Measurements from ENCODE around the gene JUP.
"Not testable (repeated sequence)": the region's sequence is repeated elsewhere in the genome, so short reads cannot be mapped to it uniquely, and the experiment has no call there.

JUP gene

DNA sequence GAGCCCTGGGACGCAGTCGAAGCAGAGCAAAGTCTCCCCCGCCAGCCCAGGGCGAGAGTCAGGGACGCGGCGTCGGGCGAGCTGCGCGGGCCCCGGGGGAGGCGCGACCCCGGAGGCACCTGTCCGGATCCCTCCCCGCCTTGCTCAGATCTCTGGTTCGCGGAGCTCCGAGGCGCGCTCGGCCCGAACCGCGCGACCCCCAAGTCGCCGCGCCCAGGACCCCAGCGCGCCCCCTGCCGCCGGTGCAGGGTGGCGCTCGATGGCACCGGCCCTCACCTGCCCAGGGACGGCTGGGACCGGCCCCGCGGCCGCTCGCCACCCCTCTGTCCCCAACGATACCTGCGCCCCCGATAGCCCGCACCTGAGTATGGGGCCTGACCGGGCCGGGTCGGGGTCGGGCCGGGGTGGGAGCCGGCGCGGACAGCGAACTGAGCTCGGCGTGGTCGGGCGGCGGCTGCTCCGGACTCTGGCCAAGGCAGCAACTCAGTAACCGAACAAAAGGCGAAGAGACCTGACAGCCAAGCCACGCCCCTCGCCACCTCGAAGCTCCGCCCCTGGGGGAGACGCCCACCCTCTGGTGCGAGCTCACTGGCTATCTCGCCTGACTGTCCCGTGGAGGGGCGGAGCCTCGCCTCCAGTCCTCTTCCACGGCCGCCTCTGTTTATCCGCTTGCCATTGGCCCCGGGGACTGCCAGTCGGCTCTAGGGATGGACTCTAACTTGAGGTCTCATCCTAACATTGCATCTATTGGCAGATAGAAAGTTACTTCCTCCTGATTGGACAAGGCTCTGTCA lies at the start of gene JUP:
Gene JUP, minus strand, starts transcription at position 485 of the 794 bp plus-strand sequence. CDS start 14,857 bp downstream, outside the sequence.
- DNase-seq (ENCODE audit: low read depth), result peak; percentile 87

DNA sequence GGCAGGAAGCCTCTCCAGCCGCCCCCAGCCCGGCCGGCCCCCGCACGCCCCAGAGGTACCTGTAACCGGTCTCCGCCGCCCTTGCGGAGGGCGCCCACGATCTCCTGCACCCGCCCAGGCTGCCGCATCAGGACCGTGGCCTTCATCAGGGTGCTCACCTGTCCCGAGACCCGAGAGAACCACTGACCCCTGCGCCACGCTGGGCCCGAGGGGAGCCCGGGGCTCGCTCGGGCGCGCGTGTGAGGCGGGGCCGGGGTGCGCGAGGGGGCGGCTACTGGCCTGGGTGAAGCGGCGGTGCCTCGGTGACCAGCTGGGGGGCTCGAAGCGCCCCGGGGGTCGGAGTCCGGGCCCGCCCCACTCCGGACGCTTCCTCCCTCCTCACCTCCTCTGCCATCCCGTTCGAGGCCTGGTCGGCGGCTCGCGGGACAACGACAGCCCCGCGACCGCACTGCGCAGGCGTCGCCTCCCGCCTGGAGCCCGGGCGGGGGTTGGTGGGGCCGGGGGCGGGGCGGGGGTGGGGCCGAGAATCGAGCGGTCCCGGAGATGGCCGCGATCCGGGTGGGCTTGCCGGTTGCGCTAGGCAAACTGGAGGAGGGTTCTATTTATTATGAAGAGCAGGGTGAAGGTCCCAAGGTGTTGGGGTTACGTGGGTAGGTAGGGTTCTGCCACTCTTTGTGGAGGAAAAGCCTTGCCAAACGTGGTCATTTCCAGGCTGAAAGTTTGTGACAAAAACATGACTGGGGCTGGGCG lies 49.5 kb upstream of the JUP start, which contains the start of gene NT5C3B:
Gene NT5C3B, minus strand, starts transcription at position 433 of the 750 bp plus-strand sequence. Its CDS starts 39 bp downstream, at position 394.
- peak; percentile 40 for DNase-seq (ENCODE audit: low read depth)

DNA sequence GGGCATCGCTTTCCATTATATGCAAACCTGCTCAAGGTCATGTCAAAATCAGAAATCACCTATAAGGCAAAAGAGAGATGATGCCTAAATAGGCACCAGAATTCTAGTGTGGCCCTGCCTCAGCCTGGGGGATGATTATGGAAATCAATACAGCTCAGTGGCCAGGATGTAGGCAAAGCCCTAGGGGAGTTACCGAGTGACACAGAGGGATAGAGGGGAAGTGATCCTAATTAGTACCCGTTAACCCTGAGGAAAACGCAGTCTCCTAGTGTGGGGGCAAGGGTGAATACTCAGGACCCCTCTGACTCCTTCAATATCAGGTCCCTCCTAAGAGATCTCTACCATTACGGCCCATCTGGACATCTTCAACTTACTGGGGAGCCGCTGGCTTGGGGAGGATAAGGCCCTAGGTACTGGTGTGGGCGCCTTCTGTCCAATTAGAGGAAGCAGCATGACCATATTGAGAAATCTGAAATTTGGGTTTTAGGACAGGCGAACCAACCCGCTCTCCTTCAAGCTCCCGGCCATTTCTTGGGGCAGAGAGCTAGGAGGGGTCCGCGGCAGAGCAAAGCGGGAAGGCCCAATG lies 48.8 kb upstream of the JUP start:
- DNase-seq (ENCODE audit: low read depth), result no peak

DNA sequence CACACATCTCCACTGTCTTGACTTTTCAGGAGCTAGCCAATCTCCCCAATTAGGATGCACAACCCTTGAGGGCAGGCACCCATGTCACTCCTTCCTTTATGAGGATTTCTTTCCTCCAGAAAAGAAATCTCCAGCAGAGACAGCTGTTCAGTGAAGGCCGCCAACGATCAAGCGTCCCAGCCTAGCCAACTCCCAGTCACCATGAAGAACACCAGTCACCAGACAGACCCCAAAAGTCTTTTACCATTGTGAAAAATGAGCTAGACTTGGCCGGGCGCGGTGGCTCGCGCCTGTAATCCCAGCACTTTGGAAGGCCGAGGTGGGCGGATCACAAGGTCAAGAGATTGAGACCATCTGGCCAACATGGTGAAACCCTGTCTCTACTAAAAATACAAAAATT lies 43.5 kb upstream of the JUP start:
- not testable (repeated sequence) for DNase-seq (ENCODE audit: low read depth)

DNA sequence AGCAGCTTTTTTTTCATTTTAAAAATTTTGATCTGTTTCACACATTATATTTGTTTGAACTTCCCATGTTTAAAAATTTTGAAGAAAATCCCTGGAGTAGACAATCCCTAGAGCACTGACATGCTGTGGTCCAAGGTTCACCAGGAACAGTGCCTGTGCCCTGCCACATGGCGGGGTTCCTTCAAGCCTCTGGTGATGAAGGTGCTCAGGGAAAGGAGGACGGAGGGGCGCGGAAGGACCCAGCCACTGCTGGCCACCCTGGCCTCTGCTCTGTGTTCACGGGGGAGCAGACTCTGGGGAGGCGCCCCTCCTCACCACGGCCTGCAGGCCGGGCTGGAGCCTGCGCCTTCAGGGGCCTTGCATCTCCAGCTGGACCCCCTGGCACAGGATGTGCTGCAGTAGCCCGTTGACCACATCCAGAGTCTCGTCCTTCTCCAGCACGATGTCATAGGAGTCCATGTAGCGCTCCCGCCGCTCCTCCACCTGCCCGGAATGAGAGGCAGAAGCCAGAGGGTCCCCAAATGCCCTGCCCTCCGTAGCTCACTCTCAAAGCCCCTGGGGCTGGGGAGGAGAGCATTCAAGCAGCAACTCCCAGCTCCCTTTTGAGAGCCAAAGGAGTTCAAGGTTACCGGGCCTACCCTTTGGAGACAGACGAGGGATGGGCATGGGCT lies 38.8 kb upstream of the JUP start:
- no peak for DNase-seq (ENCODE audit: low read depth)

DNA sequence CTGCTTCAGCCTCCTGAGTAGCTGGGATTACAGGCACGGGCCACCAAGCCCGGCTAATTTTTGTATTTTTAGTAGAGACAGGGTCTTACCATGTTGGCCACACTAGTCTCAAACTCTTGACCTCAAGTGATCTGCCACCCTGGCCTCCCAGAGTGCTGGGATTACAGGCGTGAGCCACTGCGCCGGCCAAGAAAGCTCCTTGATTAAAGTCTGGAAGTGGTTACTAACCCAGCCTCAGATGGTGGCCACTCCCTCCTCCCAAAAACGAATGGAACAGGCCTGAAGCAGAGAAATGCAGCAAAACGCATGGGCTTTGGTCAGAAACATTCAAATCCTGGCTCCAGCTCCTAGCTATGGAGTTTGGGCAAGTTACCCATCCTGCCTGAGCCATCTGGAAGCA lies 37.6 kb upstream of the JUP start:
- no peak for DNase-seq (ENCODE audit: low read depth)

DNA sequence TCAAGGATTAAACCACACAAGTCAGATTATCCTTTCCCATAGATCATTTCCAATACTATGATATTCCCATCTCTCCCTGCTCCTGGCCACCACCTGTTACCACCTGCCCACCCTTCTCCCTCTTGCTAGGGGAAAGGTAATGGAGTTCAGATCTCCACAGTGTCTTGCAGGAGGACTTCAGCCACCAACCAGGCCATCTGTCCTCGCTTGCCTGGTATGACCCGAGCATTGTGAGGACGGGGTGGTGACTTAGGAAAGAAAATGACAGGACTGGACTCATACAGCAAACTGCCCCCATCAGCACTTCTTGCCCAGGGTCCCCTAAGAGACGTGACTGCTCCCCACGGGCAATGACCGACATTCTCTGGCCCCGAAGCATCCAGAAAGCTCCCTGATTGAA lies 37.1 kb upstream of the JUP start:
- DNase-seq (ENCODE audit: low read depth), result no peak

DNA sequence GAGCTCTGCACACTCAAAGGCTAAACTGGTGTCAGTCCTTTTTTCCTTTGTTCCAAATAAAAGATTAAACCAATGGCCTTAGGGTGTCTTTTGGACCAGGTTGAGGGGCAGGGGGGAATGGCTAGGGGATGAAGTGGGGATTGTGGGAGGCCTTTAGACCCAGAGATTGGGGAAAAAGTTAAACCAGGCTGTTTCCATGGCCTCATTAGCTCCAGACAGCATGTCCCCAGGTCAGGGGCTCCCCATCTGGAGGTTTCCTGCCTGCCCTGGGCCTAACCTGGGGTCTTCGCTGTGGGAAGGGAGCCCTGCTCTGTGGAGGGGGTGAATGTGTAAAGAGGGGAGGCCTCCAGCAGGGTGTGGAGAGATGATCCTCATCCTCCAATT lies 36.6 kb upstream of the JUP start:
- no peak for DNase-seq (ENCODE audit: low read depth)

DNA sequence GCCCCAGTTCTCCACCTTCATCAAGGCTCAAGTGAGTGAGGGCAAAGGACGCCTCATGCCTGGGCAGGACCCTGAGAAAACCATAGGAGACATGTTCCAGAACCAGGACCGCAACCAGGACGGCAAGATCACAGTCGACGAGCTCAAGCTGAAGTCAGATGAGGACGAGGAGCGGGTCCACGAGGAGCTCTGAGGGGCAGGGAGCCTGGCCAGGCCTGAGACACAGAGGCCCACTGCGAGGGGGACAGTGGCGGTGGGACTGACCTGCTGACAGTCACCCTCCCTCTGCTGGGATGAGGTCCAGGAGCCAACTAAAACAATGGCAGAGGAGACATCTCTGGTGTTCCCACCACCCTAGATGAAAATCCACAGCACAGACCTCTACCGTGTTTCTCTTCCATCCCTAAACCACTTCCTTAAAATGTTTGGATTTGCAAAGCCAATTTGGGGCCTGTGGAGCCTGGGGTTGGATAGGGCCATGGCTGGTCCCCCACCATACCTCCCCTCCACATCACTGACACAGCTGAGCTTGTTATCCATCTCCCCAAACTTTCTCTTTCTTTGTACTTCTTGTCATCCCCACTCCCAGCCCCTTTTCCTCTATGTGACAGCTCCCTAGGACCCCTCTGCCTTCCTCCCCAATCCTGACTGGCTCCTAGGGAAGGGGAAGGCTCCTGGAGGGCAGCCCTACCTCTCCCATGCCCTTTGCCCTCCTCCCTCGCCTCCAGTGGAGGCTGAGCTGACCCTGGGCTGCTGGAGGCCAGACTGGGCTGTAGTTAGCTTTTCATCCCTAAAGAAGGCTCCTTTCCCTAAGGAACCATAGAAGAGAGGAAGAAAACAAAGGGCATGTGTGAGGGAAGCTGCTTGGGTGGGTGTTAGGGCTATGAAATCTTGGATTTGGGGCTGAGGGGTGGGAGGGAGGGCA lies 36.0 kb upstream of the JUP start:
- DNase-seq (ENCODE audit: low read depth), result no peak

DNA sequence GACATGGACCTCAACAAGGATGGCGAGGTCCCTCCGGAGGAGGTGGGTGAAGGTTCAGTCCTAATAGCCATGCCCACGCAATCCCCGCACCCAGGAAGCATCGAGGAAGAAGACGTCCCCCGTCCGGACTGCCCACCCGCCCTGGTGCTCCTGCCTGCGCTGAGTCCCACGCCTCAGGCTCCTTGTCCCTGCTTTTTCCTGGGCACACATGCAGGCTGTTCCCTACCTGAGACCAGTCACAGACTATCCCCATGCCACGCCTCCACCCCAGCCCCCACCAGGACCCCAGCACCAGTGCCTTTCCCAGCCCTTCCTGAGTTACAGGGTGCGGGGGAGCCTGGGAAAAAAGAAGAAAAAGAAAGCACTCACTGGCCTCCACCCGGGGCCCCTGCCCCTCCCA lies 35.3 kb upstream of the JUP start:
- no peak for DNase-seq (ENCODE audit: low read depth)

DNA sequence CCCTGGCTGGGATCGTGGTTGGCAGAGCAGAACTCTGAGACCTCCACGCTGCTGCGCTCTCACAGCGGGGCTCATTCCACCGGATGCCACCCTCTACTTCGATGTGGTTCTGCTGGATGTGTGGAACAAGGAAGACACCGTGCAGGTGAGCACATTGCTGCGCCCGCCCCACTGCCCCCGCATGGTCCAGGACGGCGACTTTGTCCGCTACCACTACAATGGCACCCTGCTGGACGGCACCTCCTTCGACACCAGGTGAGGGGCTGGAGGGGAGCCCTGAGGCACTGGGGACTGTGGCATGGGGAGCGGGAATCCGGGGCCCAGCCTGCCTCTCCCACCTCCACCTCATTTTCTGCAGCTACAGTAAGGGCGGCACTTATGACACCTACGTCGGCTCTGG lies 31.5 kb upstream of the JUP start:
- no peak for DNase-seq (ENCODE audit: low read depth)

DNA sequence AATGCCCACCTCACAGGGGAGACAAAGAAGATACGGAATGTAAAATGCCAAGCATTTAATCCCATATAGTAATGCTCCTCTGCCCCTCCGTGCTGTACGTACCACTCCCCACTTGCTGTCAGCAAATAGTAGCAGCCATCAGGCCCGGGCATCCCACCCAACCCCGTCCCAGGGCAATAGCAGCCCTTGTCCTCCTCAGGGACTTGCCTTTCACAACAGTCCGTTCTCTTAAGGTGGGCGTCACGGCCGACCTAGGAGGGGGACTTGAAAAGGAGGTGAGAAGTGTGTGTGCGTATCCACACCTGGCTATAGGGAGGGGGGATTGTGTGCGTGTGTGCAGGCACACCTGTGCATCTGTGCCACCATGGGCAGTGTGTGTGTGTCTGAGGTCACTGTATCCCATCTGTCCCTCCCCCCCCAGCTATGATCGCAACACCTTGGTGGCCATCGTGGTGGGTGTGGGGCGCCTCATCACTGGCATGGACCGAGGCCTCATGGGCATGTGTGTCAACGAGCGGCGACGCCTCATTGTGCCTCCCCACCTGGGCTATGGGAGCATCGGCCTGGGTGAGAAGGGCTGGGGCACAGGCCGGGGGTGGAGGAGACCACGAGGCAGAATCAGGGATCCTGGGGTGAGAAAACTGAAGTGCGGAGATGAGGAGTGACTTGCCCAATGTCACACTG lies 30.3 kb upstream of the JUP start:
- no peak for DNase-seq (ENCODE audit: low read depth)

DNA sequence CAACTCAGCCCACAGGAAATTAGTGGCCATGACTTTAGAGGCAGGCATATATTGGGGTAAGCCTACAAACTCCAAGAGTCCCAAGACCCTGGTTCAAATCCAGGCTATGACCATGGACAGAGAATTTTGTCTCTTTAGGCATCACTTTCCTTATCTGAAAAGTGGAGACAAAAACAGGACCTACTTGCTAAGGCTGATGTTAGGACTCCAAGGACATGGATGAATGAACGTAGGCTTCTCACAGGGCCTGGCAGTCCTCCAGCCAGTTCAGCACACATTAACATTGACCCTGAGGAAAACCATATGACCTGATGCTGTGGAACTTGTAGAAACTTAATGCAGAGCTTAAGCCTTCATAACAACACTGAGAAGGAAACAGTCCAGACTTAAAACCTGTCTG lies 27.7 kb upstream of the JUP start:
- DNase-seq (ENCODE audit: low read depth), result no peak

DNA sequence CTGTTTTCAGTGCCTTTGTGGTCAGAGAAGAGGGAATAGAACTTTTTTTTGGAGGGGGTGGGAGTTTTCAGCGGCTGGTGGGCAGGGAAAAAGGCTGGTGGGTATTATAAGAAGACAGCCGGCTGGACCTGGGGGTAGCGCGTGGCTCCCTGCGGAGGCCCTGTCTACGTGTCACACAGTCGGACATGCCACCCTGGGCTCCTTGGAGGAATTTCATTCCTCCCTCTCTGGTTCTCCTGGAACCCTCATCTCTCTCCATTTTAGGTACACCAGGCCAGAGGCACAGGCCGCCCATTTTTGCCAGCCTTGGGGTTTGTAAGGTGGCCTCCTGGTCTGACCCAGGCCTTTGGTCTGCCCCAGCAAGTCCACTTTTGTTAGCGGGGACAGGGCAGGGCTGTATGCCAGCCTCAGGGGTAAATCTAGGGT lies 27.2 kb upstream of the JUP start:
- no peak for DNase-seq (ENCODE audit: low read depth)

DNA sequence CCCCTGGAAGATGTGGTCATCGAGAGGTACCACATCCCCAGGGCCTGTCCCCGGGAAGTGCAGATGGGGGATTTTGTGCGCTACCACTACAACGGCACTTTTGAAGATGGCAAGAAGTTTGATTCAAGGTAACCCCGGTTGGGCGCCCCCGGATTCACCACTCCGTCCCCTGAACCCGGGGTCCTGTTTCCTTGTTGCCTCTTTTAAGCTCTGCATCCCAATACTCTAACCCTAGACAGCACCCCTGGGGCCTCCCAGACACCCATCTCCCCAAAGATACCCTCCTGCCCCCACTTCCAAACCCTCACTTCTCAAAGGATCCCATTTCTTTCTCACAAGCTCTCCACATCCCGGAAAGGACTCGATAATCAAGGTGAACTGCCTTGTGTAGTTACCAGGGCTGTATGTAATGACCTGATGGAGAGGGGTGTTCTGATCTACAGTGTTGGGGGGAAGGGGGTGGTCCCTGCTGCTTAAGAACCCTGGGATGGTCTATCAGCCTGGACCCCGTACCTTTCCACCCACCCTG lies 26.7 kb upstream of the JUP start:
- DNase-seq (ENCODE audit: low read depth), result no peak

DNA sequence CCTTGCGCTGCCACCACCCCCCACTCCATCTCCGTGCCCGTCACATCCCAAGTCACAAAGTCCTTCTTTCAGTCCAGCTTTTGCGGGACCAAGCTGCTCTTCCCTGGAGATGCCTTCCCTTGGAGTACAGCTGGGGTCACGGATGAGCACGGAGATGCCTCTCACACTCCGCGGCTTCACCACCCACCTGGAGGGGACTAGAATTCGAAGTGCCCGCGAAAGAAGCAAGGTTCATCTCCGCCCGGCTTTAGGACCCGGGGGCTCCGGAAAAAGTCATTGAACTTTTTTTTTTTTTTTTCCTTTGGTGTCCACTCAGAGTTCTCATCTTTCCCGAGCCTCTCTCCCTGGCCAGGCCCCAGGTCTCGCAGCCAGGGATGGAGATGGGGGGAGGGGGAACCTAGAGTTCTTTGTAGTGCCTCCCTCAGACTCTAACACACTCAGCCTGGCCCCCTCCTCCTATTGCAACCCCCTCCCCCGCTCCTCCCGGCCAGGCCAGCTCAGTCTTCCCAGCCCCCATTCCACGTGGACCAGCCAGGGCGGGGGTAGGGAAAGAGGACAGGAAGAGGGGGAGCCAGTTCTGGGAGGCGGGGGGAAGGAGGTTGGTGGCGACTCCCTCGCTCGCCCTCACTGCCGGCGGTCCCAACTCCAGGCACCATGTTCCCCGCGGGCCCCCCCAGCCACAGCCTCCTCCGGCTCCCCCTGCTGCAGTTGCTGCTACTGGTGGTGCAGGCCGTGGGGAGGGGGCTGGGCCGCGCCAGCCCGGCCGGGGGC lies 26.1 kb upstream of the JUP start, which contains the start of gene FKBP10:
Gene FKBP10, plus strand, starts transcription at position 624 of the 771 bp plus-strand sequence. Its CDS starts 31 bp downstream, at position 655.
- no peak for DNase-seq (ENCODE audit: low read depth)

DNA sequence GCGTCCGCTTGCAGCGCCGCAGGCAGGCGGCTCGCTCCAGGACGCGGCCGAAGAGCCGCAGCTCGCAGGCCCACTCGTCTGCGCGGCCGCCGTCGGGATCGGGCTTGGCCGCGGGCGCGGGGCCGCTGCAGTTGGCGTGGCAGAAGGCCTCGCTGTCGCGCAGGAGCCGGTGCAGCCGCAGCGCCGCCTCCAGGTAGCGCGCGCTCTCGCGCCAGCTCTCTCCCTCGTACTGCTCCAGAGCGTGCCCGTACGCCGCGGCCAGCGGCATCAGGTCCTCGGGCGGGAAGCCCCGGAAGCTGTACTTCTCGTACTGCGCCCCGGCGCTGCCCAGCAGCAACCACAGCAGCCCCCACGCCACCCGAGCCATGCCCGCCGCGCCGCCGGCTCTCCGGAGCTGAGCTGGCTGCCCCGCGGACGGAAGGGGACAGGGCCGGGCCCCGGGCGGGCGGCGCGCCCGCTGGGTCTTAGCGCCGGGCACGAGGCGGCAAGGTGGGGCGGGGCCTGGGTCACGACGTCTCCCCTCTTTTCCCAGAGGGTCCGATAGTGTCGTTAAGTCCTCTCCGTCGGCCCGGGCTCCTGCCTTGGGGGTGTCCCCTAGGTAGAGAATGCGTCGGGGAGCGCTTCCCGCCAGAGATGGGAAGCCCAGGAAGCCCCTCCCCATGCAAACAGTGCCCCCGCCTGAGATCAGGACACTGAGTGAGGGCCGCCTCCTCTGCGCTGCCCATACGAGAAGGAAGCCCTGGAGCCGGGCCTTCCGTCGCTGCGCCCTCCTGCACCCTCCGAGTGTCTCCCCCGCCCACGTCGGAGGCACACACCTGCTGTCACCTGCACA lies 25.3 kb upstream of the JUP start, which contains the start of gene P3H4:
Gene P3H4, minus strand, starts transcription at position 401 of the 832 bp plus-strand sequence. Its CDS starts 34 bp downstream, at position 367.
- DNase-seq (ENCODE audit: low read depth), result peak; percentile 52
